Naive thymus-derived CD4-positive, alpha-beta T cell (primary cell): ENCODE results near the gene IRAK3. TPM values are rescaled to one million over a fixed set of nuclear protein-coding genes. Genes with fewer than 3 reads are reported as not detected.
A peak's percentile ranks its signal among the peaks of the same experiment; 100 is the strongest.
"Not testable (repeated sequence)": the region's sequence is repeated elsewhere in the genome, so short reads cannot be mapped to it uniquely, and the experiment has no call there.

Experiments used
- ATAC-seq: fragments of 150-1000 bp; cut with Tn5 transposase; 2 replicates; pipeline ENCODE4 v1.10.0; 2021; ENCODE audit warnings: mild to moderate bottlenecking, moderate library complexity
- CTCF ChIA-PET: fragments of 350-600 bp; sonication (Branson Sonifier 250); formaldehyde crosslinking; loops from one replicate; lab custom pipeline; 2021; ENCODE audit warnings: antibody characterized with exemption; lab: Charles Lee
- POLR2A ChIA-PET: fragments of 350-600 bp; sonication (Branson Sonifier 250); formaldehyde crosslinking; loops from one replicate; lab custom pipeline; 2021; ENCODE audit warnings: antibody characterized with exemption, inconsistent platforms; lab: Charles Lee
- DNase-seq, 9 donors: peaks; one replicate each; pipeline versions ENCODE4 v3.0.0 to v3.0.0-alpha.2; 2020 to 2022; ENCODE audit warnings: mixed read lengths in 1 of 9
- H3K27ac ChIP-seq: one replicate; pipeline ENCODE4 v1.7.0; 2013; ENCODE audit warnings: mild to moderate bottlenecking, low read depth, low read length, moderate library complexity
- H3K27me3 ChIP-seq, 2 donors: one replicate each; pipeline ENCODE4 v1.7.0; 2013; ENCODE audit warnings: low read length in 2 of 2, mild to moderate bottlenecking in 2 of 2, moderate library complexity in 2 of 2; ENCODE audit not compliant: control insufficient read depth in 2 of 2, insufficient read depth in 2 of 2
- H3K36me3 ChIP-seq, 3 experiments: 1 replicate in 2 of 3; 2 replicates in 1 of 3; pipeline ENCODE4 v1.7.0; 2013; ENCODE audit warnings: low read length in 3 of 3, mild to moderate bottlenecking in 3 of 3, moderate library complexity in 1 of 3; ENCODE audit not compliant: insufficient read depth in 3 of 3, control insufficient read depth in 2 of 3
- H3K4me1 ChIP-seq, 2 donors: one replicate each; pipeline ENCODE4 v1.7.0; 2013; ENCODE audit warnings: low read length in 2 of 2, mild to moderate bottlenecking in 2 of 2, moderate library complexity in 1 of 2; ENCODE audit not compliant: control insufficient read depth in 2 of 2, insufficient read depth in 2 of 2
- H3K4me3 ChIP-seq: 2 replicates; pipeline ENCODE4 v1.7.0; 2013; ENCODE audit warnings: mild to moderate bottlenecking, low read length
- H3K9me3 ChIP-seq, 3 experiments: 1 replicate in 2 of 3; 2 replicates in 1 of 3; pipeline ENCODE4 v1.7.0; 2013; ENCODE audit warnings: low read length in 3 of 3; ENCODE audit not compliant: control insufficient read depth in 2 of 3
- H3K27ac Mint-ChIP-seq, 9 donors: one replicate each; pipeline ENCODE4 v1.8.0; 2020 to 2022; ENCODE audit warnings: mixed read lengths in 9 of 9, mild to moderate bottlenecking in 8 of 9, moderate library complexity in 5 of 9, inconsistent platforms in 2 of 9
- H3K27me3 Mint-ChIP-seq, 5 donors: one replicate each; pipeline ENCODE4 v1.8.0; 2021 to 2022; ENCODE audit warnings: mixed read lengths in 5 of 5, mild to moderate bottlenecking in 1 of 5
- H3K36me3 Mint-ChIP-seq, 5 donors: one replicate each; pipeline ENCODE4 v1.8.0; 2020 to 2022; ENCODE audit warnings: mixed read lengths in 5 of 5, mild to moderate bottlenecking in 3 of 5, inconsistent platforms in 1 of 5
- H3K4me1 Mint-ChIP-seq, 7 donors: one replicate each; pipeline ENCODE4 v1.8.0; 2020 to 2022; ENCODE audit warnings: mixed read lengths in 7 of 7, mild to moderate bottlenecking in 3 of 7, inconsistent platforms in 1 of 7
- H3K4me3 Mint-ChIP-seq, 10 donors: one replicate each; pipeline ENCODE4 v1.8.0; 2020 to 2022; ENCODE audit warnings: mild to moderate bottlenecking in 10 of 10, mixed read lengths in 10 of 10, moderate library complexity in 6 of 10, inconsistent platforms in 2 of 10
- H3K9me3 Mint-ChIP-seq, 11 donors: one replicate each; pipeline ENCODE4 v1.8.0; 2020 to 2022; ENCODE audit warnings: mixed read lengths in 11 of 11, mild to moderate bottlenecking in 4 of 11, inconsistent platforms in 1 of 11, moderate library complexity in 1 of 11
- intact Hi-C, 2 donors: fragments of 100-400 bp; cut with micrococcal nuclease; formaldehyde crosslinking; loops; one replicate each; pipeline ENCODE4 v1.15.1; 2023
- polyA plus RNA-seq, 2 donors: library from polyadenylated mRNA; unstranded; fragments of 300-500 nt; fragmentation: Illumina TruSeq; gene quantifications; one replicate each; pipeline ENCODE4 v1.2.3, GENCODE V29; 2021
- total RNA-seq, 6 experiments: library from RNA in 5 of 6; stranded (reverse) in 5 of 6; gene quantifications; 1 replicate in 5 of 6; 2 replicates in 1 of 6; pipeline ENCODE4 v1.2.3 and lab custom pipeline; 2021 to 2026

IRAK3 gene
- total and polyA plus RNA-seq, 7 experiments from 2014 or later: 0.19 to 28.8 (median 1.9) TPM; not detected in 2

DNA sequence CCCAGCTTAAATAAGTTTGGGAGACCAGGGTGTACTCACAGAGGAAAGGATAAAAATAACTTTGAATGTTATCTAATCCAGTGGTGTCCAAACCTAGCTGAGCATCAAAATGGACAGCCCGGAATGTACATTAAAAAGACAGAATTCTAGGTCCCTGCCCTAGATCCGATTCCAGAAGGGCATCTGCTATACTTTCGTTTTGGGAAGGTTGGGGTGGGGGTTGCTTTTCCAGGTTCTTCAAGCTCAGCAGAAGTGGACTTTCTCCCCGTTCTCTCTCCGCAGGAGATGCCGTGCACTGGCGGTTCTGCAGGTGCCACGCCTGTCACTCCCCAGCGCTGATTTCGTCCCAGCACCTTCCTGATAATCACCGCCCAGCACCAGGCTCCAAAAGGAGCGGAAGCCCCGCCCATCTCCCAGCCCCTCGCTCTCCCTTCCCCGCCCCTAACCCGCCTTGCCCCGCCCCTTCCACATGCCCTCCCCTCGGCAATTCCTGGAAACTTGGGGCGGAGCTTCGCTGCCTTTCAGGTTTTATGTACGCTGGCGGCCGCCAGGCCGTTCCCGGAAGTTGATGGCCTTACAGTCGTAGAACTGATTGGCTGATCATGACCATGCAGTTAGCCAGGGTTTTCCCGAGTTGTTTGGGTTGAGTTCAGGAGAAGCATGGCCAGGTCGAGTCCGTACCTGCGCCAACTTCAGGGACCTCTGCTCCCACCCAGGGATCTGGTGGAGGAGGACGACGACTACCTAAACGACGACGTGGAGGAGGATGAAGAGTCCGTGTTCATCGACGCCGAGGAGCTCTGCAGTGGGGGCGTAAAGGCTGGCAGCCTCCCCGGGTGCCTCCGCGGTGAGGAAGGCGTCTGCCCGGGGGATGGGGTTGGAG is 113.2 kb downstream of the IRAK3 start, which contains the start of gene HELB:
Gene HELB (plus strand): TSS at position 550 of the 883 bp plus-strand sequence. CDS start 111 bp downstream, at position 661.
- intact Hi-C loops: loop anchor here (1.0 to 10.0 kb wide), 17 partner anchors 10 to 1897 kb away; partner anchors contain the start of genes CAND1 (in 2 of the 2), LLPH (in 2 of the 2), TMBIM4 (in 2 of the 2) and GNS (in 1 of the 2)
- peak; percentile 73 to 93 (median 84) for DNase-seq
- H3K4me3 Mint-ChIP-seq: peak within 1 kb of the TSS; percentile 87 to 99 (median 97)
- peak; percentile 92 for ATAC-seq
- Histone ChIP-seq H3K27me3 (no peaks in the 10 kb centered on the region), H3K4me1 (peaks cover 17 to 20% of the 10 kb centered on the region in 2 donors), H3K9me3 (no peaks in the 10 kb centered on the region), H3K4me3 (peak within 1 kb of the TSS; percentile 98), H3K27ac (peak within 1 kb of the TSS; percentile 91), H3K36me3 (peaks cover 0 to 5% (median 0%) of the 10 kb centered on the region in 3 experiments)
- peaks cover 0 to 28% (median 18%) of the 10 kb centered on the region in 5 donors for H3K36me3 Mint-ChIP-seq
- CTCF ChIA-PET: interaction anchor here (0.9 to 2.2 kb wide), 5 partner anchors 10 to 33 kb away, joined by 4 to 10 read pairs (median 6); no protein-coding TSS in a partner anchor
- POLR2A ChIA-PET: interaction anchor here (0.5 to 5.9 kb wide), 20 partner anchors 7 to 1133 kb away, joined by 3 to 44 read pairs (median 4); partner anchors contain the start of genes CAND1, LEMD3, LLPH and TMBIM4
- H3K27me3 Mint-ChIP-seq: peaks cover 0 to 5% (median 0%) of the 10 kb centered on the region in 5 donors
- peaks cover 0 to 2% (median 0%) of the 10 kb centered on the region in 11 donors for H3K9me3 Mint-ChIP-seq
- H3K4me1 Mint-ChIP-seq: peaks cover 25 to 63% (median 54%) of the 10 kb centered on the region in 7 donors
- H3K27ac Mint-ChIP-seq: peak within 1 kb of the TSS; percentile 90 to 99 (median 98)

DNA sequence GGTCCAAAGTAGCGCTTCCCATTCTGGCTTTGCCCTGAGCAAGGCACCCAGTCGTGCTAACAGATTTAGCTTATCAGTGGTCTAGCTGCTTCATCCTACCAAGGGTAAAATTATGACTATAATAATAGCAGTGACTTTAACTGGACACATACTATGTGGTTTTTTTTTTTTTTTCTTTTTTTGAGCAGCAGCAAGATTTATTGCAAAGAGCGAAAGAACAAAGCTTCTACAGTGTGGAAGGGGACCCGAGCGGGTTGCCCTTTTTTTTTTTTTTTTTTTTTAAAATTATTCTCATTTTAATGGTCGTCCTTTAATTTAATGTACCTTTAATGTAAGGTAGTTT is 113.8 kb downstream of the IRAK3 start:
- ChIA-PET POLR2A (interaction anchor here (0.6 to 5.9 kb wide), 19 partner anchors 8 to 1133 kb away, joined by 3 to 44 read pairs (median 4); partner anchors contain the start of genes CAND1, LEMD3, LLPH and TMBIM4), CTCF (interaction anchor here (0.9 to 2.2 kb wide), 4 partner anchors 10 to 33 kb away, joined by 5 to 10 read pairs (median 7); no protein-coding TSS in a partner anchor)
- peak overlapping the region; percentile 91 for H3K27ac ChIP-seq
- Mint-ChIP-seq H3K27me3 (peaks cover 0 to 3% (median 0%) of the 10 kb centered on the region in 5 donors), H3K9me3 (peaks cover 0 to 2% (median 0%) of the 10 kb centered on the region in 11 donors), H3K4me1 (peaks cover 23 to 64% (median 54%) of the 10 kb centered on the region in 7 donors), H3K36me3 (peaks cover 0 to 30% (median 23%) of the 10 kb centered on the region in 5 donors), H3K27ac (peak overlapping the region; percentile 90 to 99 (median 98)), H3K4me3 (peak overlapping the region; percentile 87 to 99 (median 97))
- no peaks in the 10 kb centered on the region for H3K9me3 ChIP-seq
- no peak for ATAC-seq
- H3K27me3 ChIP-seq: no peaks in the 10 kb centered on the region
- peak overlapping the region; percentile 98 for H3K4me3 ChIP-seq
- peaks cover 14 to 20% of the 10 kb centered on the region in 2 donors for H3K4me1 ChIP-seq
- peaks cover 0 to 5% (median 4%) of the 10 kb centered on the region in 3 experiments for H3K36me3 ChIP-seq
- intact Hi-C loops: loop anchor here (1.0 to 10.0 kb wide), 17 partner anchors 10 to 1898 kb away; partner anchors contain the start of genes CAND1 (in 2 of the 2), LLPH (in 2 of the 2), TMBIM4 (in 2 of the 2) and GNS (in 1 of the 2)
- no peak for DNase-seq

DNA sequence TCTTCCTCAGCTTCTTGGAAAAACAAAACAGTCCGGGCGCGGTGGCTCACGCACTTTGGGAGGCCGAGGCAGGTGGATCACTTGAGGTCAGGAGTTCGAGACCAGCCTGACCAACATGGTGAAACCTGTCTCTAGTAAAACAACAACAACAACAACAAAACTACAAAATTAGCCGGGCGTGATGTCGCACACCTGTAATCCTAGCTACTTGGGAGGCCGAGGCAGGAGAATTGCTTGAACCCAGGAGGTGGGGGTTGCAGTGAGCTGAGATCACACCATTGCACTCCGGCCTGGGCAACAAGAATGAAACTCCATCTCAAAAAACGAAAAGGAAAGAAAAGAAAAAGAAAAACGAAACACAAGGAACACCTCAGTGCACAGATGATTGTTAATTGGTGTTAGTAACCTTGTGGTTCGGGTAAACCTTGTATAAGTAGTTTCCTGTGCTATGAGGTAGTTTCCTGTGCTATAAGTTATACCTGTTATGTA is 114.3 kb downstream of the IRAK3 start:
- intact Hi-C loops: loop anchor here (2.0 to 10.0 kb wide), 9 partner anchors 33 to 1899 kb away; partner anchors contain the start of genes CAND1 (in 1 of the 2), RASSF3 (in 1 of the 2) and XPOT (in 1 of the 2)
- H3K36me3 ChIP-seq, H3K27me3 ChIP-seq, H3K9me3 Mint-ChIP-seq, H3K27me3 Mint-ChIP-seq, H3K9me3 ChIP-seq: not testable (repeated sequence)
- Histone ChIP-seq H3K4me3 (peak overlapping the region; percentile 98), H3K27ac (peak overlapping the region; percentile 91), H3K4me1 (peaks cover 17 to 22% of the 10 kb centered on the region in 2 donors)
- ChIA-PET POLR2A (interaction anchor here (0.6 to 5.9 kb wide), 17 partner anchors 8 to 1134 kb away, joined by 3 to 44 read pairs (median 4); partner anchors contain the start of genes CAND1, LEMD3, LLPH and TMBIM4), CTCF (interaction anchor here (0.9 to 2.2 kb wide), 8 partner anchors 11 to 34 kb away, joined by 4 to 10 read pairs (median 6); no protein-coding TSS in a partner anchor)
- Mint-ChIP-seq H3K4me3 (peak overlapping the region; percentile 87 to 99 (median 97)), H3K36me3 (peaks cover 0 to 34% (median 28%) of the 10 kb centered on the region in 5 donors), H3K4me1 (peaks cover 26 to 69% (median 59%) of the 10 kb centered on the region in 7 donors), H3K27ac (peak overlapping the region; percentile 90 to 99 (median 97))
- ATAC-seq (peak; percentile 68), DNase-seq (peak in 7 of 9 donors; percentile 31 to 70 (median 58))

Other genes starting within 250 kb of the IRAK3 start
- 10 to 100 TPM; 14.7 to 29.1 (median 28.4) TPM for gene LLPH, start 58.5 kb upstream of the IRAK3 start, total RNA-seq
- gene LLPH, start 58.5 kb upstream of the IRAK3 start, polyA plus RNA-seq: 10 to 100 TPM; 28.1 to 31.1 TPM
- gene TMBIM4, start 19.2 kb upstream of the IRAK3 start, total RNA-seq: 10 to 100 TPM; 38.6 to 88.0 (median 79.8) TPM
- 100 to 1,000 TPM; 218 to 374 TPM for gene TMBIM4, start 19.2 kb upstream of the IRAK3 start, polyA plus RNA-seq
- gene HELB, start 113.3 kb downstream of the IRAK3 start, total RNA-seq: 10 to 100 TPM; 47.9 to 59.2 (median 54.0) TPM
- 10 to 100 TPM; 29.6 to 43.0 TPM for gene HELB, start 113.3 kb downstream of the IRAK3 start, polyA plus RNA-seq